ENCODE data around the gene CHRDL1.

GRCh38 chrX:110734894-110735541, 60.6 kb downstream of the CHRDL1 start:
- TF ChIP-seq CTCF (IDR thresholded peaks at IDR 0.05) (no peak), POLR2A (IDR thresholded peaks at IDR 0.05) (no peak)
